IMR-90 (cell line): ENCODE data around the gene BEX3. TPM values are rescaled to one million over a fixed set of nuclear protein-coding genes. Genes with fewer than 3 reads are reported as not detected.
A peak's percentile ranks its signal among the peaks of the same experiment; 100 is the strongest.

Source experiments
- ATAC-seq: fragments of 200-7000 bp; cut with Tn5 transposase; 2 replicates; pipeline ENCODE4 v1.9.1; 2020; ENCODE audit warnings: low read depth, mild to moderate bottlenecking, moderate library complexity
- BruUV-seq: library from RNA; stranded (reverse); fragments of 400-500 nt; replicated peaks from 2 replicates; lab custom pipeline; 2021; lab: Mats Ljungman, UMichigan
- CTCF ChIA-PET: fragments of 300-600 bp; formaldehyde crosslinking; extraction: SDS; loops from one replicate; lab custom pipeline; 2021; ENCODE audit warnings: antibody characterized with exemption; lab: Yijun Ruan, JAX
- POLR2A ChIA-PET: fragments of 300-600 bp; sonication (Branson Sonifier 250); formaldehyde crosslinking; loops from one replicate; lab custom pipeline; 2022; ENCODE audit warnings: antibody characterized with exemption; ENCODE audit not compliant: unreplicated experiment; lab: Charles Lee
- DNase-seq: peaks from one replicate; pipeline ENCODE4 v3.0.0; 2013
- H2AFZ ChIP-seq: replicated peaks from 2 replicates; pipeline ENCODE3; 2013; ENCODE audit warnings: low read length, mild to moderate bottlenecking; ENCODE audit not compliant: poor library complexity
- H2AK5ac ChIP-seq: 2 replicates; pipeline ENCODE4 v1.6.1; 2013; ENCODE audit warnings: low read depth, low read length, inconsistent platforms
- H2AK9ac ChIP-seq: replicated peaks from 2 replicates; pipeline ENCODE3; 2013; ENCODE audit warnings: mild to moderate bottlenecking, low read depth, low read length, moderate library complexity; ENCODE audit not compliant: poor library complexity
- H2BK120ac ChIP-seq: 2 replicates; pipeline ENCODE4 v1.6.1; 2013; ENCODE audit warnings: low read depth, low read length, inconsistent platforms
- H2BK15ac ChIP-seq: 3 replicates; pipeline ENCODE4 v1.6.1; 2013; ENCODE audit warnings: low read depth, low read length, inconsistent platforms
- H2BK20ac ChIP-seq: 2 replicates; pipeline ENCODE4 v1.6.1; 2013; ENCODE audit warnings: low read depth, mild to moderate bottlenecking, inconsistent platforms, low read length, moderate library complexity
- H2BK5ac ChIP-seq: 2 replicates; pipeline ENCODE4 v1.6.1; 2013; ENCODE audit warnings: mild to moderate bottlenecking, low read depth, low read length, inconsistent platforms; ENCODE audit not compliant: poor library complexity, severe bottlenecking
- H3K14ac ChIP-seq: replicated peaks from 2 replicates; pipeline ENCODE4 v1.6.1; 2013; ENCODE audit warnings: low read depth, low read length, inconsistent platforms
- H3K18ac ChIP-seq: 2 replicates; pipeline ENCODE4 v1.6.1; 2013; ENCODE audit warnings: low read depth, low read length, control low read depth
- H3K23ac ChIP-seq: 2 replicates; pipeline ENCODE4 v1.6.1; 2013; ENCODE audit warnings: low read depth, low read length, inconsistent platforms
- H3K27ac ChIP-seq: 2 replicates; pipeline ENCODE4 v1.5.1; 2013; ENCODE audit warnings: mild to moderate bottlenecking, control low read depth, low read length; ENCODE audit not compliant: insufficient read depth
- H3K27me3 ChIP-seq: 2 replicates; pipeline ENCODE4 v1.6.1; 2013; ENCODE audit warnings: low read length; ENCODE audit not compliant: control insufficient read depth, insufficient read depth
- H3K36me3 ChIP-seq: 2 replicates; pipeline ENCODE4 v1.6.1; 2013; ENCODE audit warnings: low read length, mixed read lengths; ENCODE audit not compliant: control insufficient read depth, insufficient read depth
- H3K4ac ChIP-seq: 2 replicates; pipeline ENCODE4 v1.6.1; 2013; ENCODE audit warnings: low read depth, low read length, inconsistent platforms
- H3K4me1 ChIP-seq: 2 replicates; pipeline ENCODE4 v1.6.1; 2013; ENCODE audit warnings: low read length, mixed read lengths; ENCODE audit not compliant: control insufficient read depth, insufficient read depth
- H3K4me2 ChIP-seq: 2 replicates; pipeline ENCODE4 v1.6.1; 2013; ENCODE audit warnings: low read depth, mild to moderate bottlenecking, control low read depth, low read length, moderate library complexity
- H3K4me3 ChIP-seq: 2 replicates; pipeline ENCODE4 v1.5.1; 2013; ENCODE audit warnings: low read depth, mild to moderate bottlenecking, control low read depth, low read length, moderate library complexity; ENCODE audit not compliant: insufficient read depth
- H3K56ac ChIP-seq: 2 replicates; pipeline ENCODE4 v1.6.1; 2013; ENCODE audit warnings: low read length, inconsistent platforms; ENCODE audit not compliant: insufficient read depth; ENCODE audit errors: extremely low read depth
- H3K79me1 ChIP-seq, 2 experiments: 2 replicates each; pipeline ENCODE4 v1.6.1; 2013; ENCODE audit warnings: low read length in 2 of 2, inconsistent platforms in 1 of 2, low read depth in 1 of 2
- H3K9ac ChIP-seq: 2 replicates; pipeline ENCODE4 v1.6.1; 2013; ENCODE audit warnings: low read depth, low read length, control low read depth
- H3K9me1 ChIP-seq: 2 replicates; pipeline ENCODE4 v1.6.1; 2013; ENCODE audit warnings: low read length, inconsistent platforms; ENCODE audit not compliant: insufficient read depth
- H3K9me3 ChIP-seq: 2 replicates; pipeline ENCODE4 v1.6.1; 2013; ENCODE audit warnings: low read length; ENCODE audit not compliant: control insufficient read depth, insufficient read depth
- H4K20me1 ChIP-seq: 2 replicates; pipeline ENCODE4 v1.6.1; 2013; ENCODE audit warnings: low read length, inconsistent platforms; ENCODE audit not compliant: insufficient read depth
- H4K5ac ChIP-seq: 2 replicates; pipeline ENCODE4 v1.6.1; 2013; ENCODE audit warnings: mild to moderate bottlenecking, low read depth, low read length, control low read depth
- H4K8ac ChIP-seq, 2 experiments: 2 replicates each; pipeline ENCODE4 v1.6.1; 2013; ENCODE audit warnings: low read depth in 2 of 2, low read length in 2 of 2, control low read depth in 1 of 2, inconsistent platforms in 1 of 2
- H4K91ac ChIP-seq: 2 replicates; pipeline ENCODE4 v1.6.1; 2013; ENCODE audit warnings: low read depth, low read length, inconsistent platforms; ENCODE audit not compliant: insufficient read depth
- BHLHE40 ChIP-seq: fragments of 150-350 bp; IDR thresholded peaks from 2 replicates; pipeline ENCODE4 v1.6.1; 2016; ENCODE audit warnings: mild to moderate bottlenecking, low read depth, low read length
- CEBPB ChIP-seq: IDR thresholded peaks from 2 replicates; pipeline ENCODE4 v1.6.1; 2012; ENCODE audit warnings: low read depth, low read length, improper control_type of control experiment
- CHD1 ChIP-seq: IDR thresholded peaks from 2 replicates; pipeline ENCODE4 v1.6.1; 2012; ENCODE audit warnings: low read depth, low read length, improper control_type of control experiment
- CTCF ChIP-seq: conservative IDR thresholded peaks from 2 replicates; pipeline ENCODE4 v1.5.1; 2012; ENCODE audit warnings: mild to moderate bottlenecking, low read depth, low read length, improper control_type of control experiment
- ELK1 ChIP-seq: fragments of 150-350 bp; IDR thresholded peaks from 2 replicates; pipeline ENCODE4 v1.6.1; 2016; ENCODE audit warnings: low read depth, mild to moderate bottlenecking, low read length, moderate library complexity, borderline replicate concordance
- FOS ChIP-seq: fragments of 150-350 bp; IDR thresholded peaks from 2 replicates; pipeline ENCODE4 v1.6.1; 2016; ENCODE audit warnings: low read depth, low read length
- MAFK ChIP-seq: IDR thresholded peaks from 2 replicates; pipeline ENCODE4 v1.6.1; 2012; ENCODE audit warnings: low read depth, low read length, improper control_type of control experiment
- MAZ ChIP-seq: IDR thresholded peaks from 2 replicates; pipeline ENCODE4 v1.6.1; 2012; ENCODE audit warnings: low read depth, mild to moderate bottlenecking, low read length, improper control_type of control experiment, moderate library complexity, borderline replicate concordance
- MXI1 ChIP-seq: IDR thresholded peaks from 2 replicates; pipeline ENCODE4 v1.6.1; 2012; ENCODE audit warnings: low read depth, mild to moderate bottlenecking, low read length, moderate library complexity, borderline replicate concordance
- NFE2L2 ChIP-seq: fragments of 150-350 bp; IDR thresholded peaks from 2 replicates; pipeline ENCODE4 v1.6.1; 2016; ENCODE audit warnings: low read depth, mild to moderate bottlenecking, low read length
- POLR2A ChIP-seq: IDR thresholded peaks from 2 replicates; pipeline ENCODE4 v1.6.1; 2012; ENCODE audit warnings: mild to moderate bottlenecking, low read depth, low read length
- RAD21 ChIP-seq: IDR thresholded peaks from 2 replicates; pipeline ENCODE4 v1.6.1; 2012; ENCODE audit warnings: low read length, improper control_type of control experiment
- RCOR1 ChIP-seq: IDR thresholded peaks from 2 replicates; pipeline ENCODE4 v1.6.1; 2012; ENCODE audit warnings: mild to moderate bottlenecking, low read length, improper control_type of control experiment; ENCODE audit not compliant: insufficient replicate concordance
- RFX5 ChIP-seq: IDR thresholded peaks from 2 replicates; pipeline ENCODE4 v1.8.0; 2012; ENCODE audit warnings: low read depth, mild to moderate bottlenecking, low read length, moderate library complexity
- SMC3 ChIP-seq: fragments of 150-350 bp; IDR thresholded peaks from 2 replicates; pipeline ENCODE4 v1.6.1; 2016; ENCODE audit warnings: low read depth, mild to moderate bottlenecking, antibody characterized with exemption, low read length, moderate library complexity
- USF2 ChIP-seq: fragments of 150-350 bp; IDR thresholded peaks from 2 replicates; pipeline ENCODE4 v1.6.1; 2017; ENCODE audit warnings: mild to moderate bottlenecking, antibody characterized with exemption, low read length, low read depth
- WGBS, 2 experiments: methylation state at CpG; one replicate each; pipeline versions ENCODE4 v1.1.5 to v1.1.7; 2013; ENCODE audit warnings: missing lambda C conversion rate in 2 of 2; ENCODE audit not compliant: insufficient read length in 1 of 2; ENCODE audit errors: extremely low coverage in 2 of 2; 5-methylcytosine and 5-hydroxymethylcytosine counted together
- dilution Hi-C: fragments of 300-500 bp; cut with HindIII; formaldehyde crosslinking; loops from one replicate; pipeline ENCODE4 v1.14.3; 2018; ENCODE audit warnings: low sequenced_read_pairs; ENCODE audit not compliant: unreplicated experiment
- in situ Hi-C: fragments of 300-500 bp; cut with MboI; formaldehyde crosslinking; loops from 3 replicates; pipeline ENCODE4 v1.14.3; 2019; ENCODE audit warnings: low sequenced_read_pairs, inconsistent platforms, mixed read lengths
- intact Hi-C: fragments of 100-400 bp; cut with micrococcal nuclease; formaldehyde crosslinking; loops from 2 replicates; pipeline ENCODE4 v1.10.0; 2022
- polyA plus RNA-seq, 3 experiments: library from polyadenylated mRNA; depleted of rRNA; stranded (reverse); fragments of >200 nt; gene quantifications; 2 replicates each; pipeline ENCODE4 v1.2.3, GENCODE V29; 2012; ENCODE audit warnings: low replicate concordance in 1 of 3
- total RNA-seq: library from RNA; depleted of rRNA; stranded (reverse); fragments of >200 nt; gene quantifications from 2 replicates; pipeline ENCODE4 v1.2.3, GENCODE V29; 2012

BEX3 gene
- total and polyA plus RNA-seq, 2 of the 4 experiments (the other 2 are of a cell fraction) = 114 to 409 TPM

DNA sequence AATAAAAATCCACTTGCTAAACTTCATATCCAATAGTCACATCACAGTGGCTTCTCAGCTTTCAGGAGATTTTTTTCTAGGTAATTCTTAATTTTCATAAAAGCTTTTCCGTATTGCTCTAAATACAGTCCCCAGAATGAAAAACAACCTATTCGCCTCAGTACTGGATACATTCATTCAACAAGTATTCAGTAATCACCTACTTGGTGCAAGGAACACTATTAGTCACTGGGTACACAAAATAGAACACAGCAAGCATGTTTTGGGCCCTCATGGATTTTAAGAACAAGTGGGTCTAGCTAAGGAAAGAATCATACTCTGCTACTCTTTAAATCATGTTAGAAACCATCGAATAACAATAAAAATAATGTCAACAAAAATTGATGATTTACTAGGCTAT lies 2.8 kb upstream of the BEX3 start:
- H4K91ac ChIP-seq = no peak overlapping the region
- ATAC-seq (no peak), DNase-seq (no peak)
- H3K18ac ChIP-seq = no peak overlapping the region
- H4K20me1 ChIP-seq = no peaks in the 10 kb centered on the region
- H3K4me2 ChIP-seq = no peak overlapping the region
- BruUV-seq = no TSS peak
- peaks cover 0 to 8% of the 10 kb centered on the region in 2 experiments; a peak in 2 of 4 replicates for H3K79me1 ChIP-seq
- CTCF ChIA-PET = no interaction called here
- H3K9ac ChIP-seq = no peak overlapping the region
- peaks cover 2% of the 10 kb centered on the region; the same call in 1 of the 2 replicates for H3K27me3 ChIP-seq
- no peak overlapping the region for H3K4me3 ChIP-seq
- no peaks in the 10 kb centered on the region for H3K9me1 ChIP-seq
- in situ Hi-C loops (no loop called here), intact Hi-C loops (no loop called here), dilution Hi-C loops (no loop called here)
- H3K36me3 ChIP-seq = peaks cover 3% of the 10 kb centered on the region
- H3K9me3 ChIP-seq = no peaks in the 10 kb centered on the region
- H3K27ac ChIP-seq = no peak overlapping the region
- no peak overlapping the region for H3K56ac ChIP-seq
- H2AK5ac ChIP-seq = no peak overlapping the region
- H2BK20ac ChIP-seq = peak overlapping the region; percentile 6; the same call in 1 of the 2 replicates
- no peak overlapping the region for H2BK120ac ChIP-seq
- no peak overlapping the region for H3K23ac ChIP-seq
- H3K4me1 ChIP-seq = peaks cover 4% of the 10 kb centered on the region
- no peak overlapping the region for H3K4ac ChIP-seq
- H4K5ac ChIP-seq = no peak overlapping the region
- H2BK15ac ChIP-seq = no peak overlapping the region
- H2AFZ ChIP-seq = no peak overlapping the region
- H3K14ac ChIP-seq = peak overlapping the region; percentile 51; the same call in 1 of the 2 replicates
- no peak overlapping the region for H2AK9ac ChIP-seq
- H4K8ac ChIP-seq = no peak overlapping the region
- H2BK5ac ChIP-seq = no peak overlapping the region
- no CpG with 5 or more reads among the region's 3 CpGs for WGBS, 2 experiments
- TF ChIP-seq FOS (no peak), USF2 (no peak), BHLHE40 (no peak), CTCF (no peak), CHD1 (no peak), SMC3 (no peak), MXI1 (no peak), RAD21 (no peak), CEBPB (no peak), MAZ (no peak), MAFK (no peak), POLR2A (no peak), NFE2L2 (no peak), RCOR1 (no peak), ELK1 (no peak), RFX5 (no peak)
- POLR2A ChIA-PET = interaction anchor here (0.5 to 1.0 kb wide), 2 partner anchors 17 to 719 kb away, joined by 3 read pairs; partner anchors contain the start of gene TCEAL9
